Ovary (tissue), 3 donors: ENCODE measurements around the gene ZBTB44.

Source experiments
- EP300 ChIP-seq: sonication (generic); formaldehyde crosslinking; IDR thresholded peaks from one replicate; pipeline ENCODE4 v1.6.1; 2017; ENCODE audit warnings: antibody characterized with exemption
- POLR2A ChIP-seq: fragments of 450-650 bp; IDR thresholded peaks from one replicate; pipeline ENCODE4 v1.6.1; 2017; ENCODE audit warnings: antibody characterized with exemption, mild to moderate bottlenecking, moderate library complexity
- TF ChIP-seq, protein P1 (sequence below), 3 donors: fragments of 450-650 bp in 2 of 3; fragments of 200-600 bp in 1 of 3; IDR thresholded peaks; one replicate each; pipeline versions ENCODE4 v1.5.1 to v1.8.0; 2016 to 2022; ENCODE audit warnings: antibody characterized with exemption in 3 of 3, mild to moderate bottlenecking in 1 of 3
- donor health status: DM: no; HTN: no; CAD: no.

- TF ChIP-seq, protein P1, sequence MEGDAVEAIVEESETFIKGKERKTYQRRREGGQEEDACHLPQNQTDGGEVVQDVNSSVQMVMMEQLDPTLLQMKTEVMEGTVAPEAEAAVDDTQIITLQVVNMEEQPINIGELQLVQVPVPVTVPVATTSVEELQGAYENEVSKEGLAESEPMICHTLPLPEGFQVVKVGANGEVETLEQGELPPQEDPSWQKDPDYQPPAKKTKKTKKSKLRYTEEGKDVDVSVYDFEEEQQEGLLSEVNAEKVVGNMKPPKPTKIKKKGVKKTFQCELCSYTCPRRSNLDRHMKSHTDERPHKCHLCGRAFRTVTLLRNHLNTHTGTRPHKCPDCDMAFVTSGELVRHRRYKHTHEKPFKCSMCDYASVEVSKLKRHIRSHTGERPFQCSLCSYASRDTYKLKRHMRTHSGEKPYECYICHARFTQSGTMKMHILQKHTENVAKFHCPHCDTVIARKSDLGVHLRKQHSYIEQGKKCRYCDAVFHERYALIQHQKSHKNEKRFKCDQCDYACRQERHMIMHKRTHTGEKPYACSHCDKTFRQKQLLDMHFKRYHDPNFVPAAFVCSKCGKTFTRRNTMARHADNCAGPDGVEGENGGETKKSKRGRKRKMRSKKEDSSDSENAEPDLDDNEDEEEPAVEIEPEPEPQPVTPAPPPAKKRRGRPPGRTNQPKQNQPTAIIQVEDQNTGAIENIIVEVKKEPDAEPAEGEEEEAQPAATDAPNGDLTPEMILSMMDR (IDR thresholded peaks at IDR 0.05), result no peak
- no peak for TF ChIP-seq POLR2A
- no peak for TF ChIP-seq EP300
Observed at GRCh38 chr11:130269326-130269943, 45.3 kb downstream of the ZBTB44 start.
